NCI-H460 (cell line): Measurements from ENCODE around the gene FITM1. TPM values are rescaled to one million over a fixed set of nuclear protein-coding genes. Genes with fewer than 3 reads are reported as not detected.

Experiments
- DNase-seq: peaks from one replicate; pipeline ENCODE4 v3.0.0-alpha.2; 2016; ENCODE audit warnings: low read depth; ENCODE audit errors: extremely low read depth
- total RNA-seq: library from RNA; depleted of rRNA; stranded (reverse); fragments of >200 nt; shearing (Covaris generic); gene quantifications from 2 replicates; pipeline ENCODE4 v1.2.3, GENCODE V29; 2014

FITM1 gene
- total RNA-seq, 1 experiment from 2014 or later, result 0.45 TPM

- no peak for DNase-seq
Measured at GRCh38 chr14:24137529-24138395, 7.3 kb downstream of the FITM1 start.

- no peak for DNase-seq
Measured at GRCh38 chr14:24138396-24139271, 8.2 kb downstream of the FITM1 start.

DNA sequence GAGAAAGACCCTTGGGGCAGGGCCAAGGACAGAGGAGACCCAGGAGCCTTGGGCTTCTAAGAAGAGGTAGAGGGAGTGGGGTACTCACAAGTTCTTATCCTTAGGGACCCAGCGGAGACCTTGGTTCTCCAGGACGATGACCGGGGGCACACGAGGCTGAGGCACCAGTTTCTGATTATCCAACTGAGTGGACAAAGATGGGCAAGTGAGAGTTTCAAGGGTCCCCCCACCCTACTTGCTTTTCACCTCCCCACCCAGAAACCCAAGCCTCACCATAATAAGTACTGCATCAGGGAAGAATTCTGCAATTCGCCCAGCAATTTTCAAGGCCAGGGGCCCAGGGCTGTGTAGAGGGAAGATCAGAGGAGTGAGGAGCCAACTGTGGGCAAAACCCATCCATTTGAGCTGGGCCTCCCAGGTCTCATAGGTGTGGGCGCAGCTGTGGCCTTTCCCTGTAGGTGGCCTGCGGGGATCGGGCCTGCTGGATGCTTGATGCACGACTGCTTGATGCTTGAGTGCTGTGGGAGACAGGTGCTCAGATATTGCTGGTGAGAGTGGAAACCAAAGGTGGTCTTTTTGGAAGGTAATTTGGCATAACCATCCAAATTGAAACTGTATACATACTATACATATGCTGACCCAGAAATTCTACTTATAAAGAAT is 8.9 kb downstream of the FITM1 start:
- no peak for DNase-seq

DNA sequence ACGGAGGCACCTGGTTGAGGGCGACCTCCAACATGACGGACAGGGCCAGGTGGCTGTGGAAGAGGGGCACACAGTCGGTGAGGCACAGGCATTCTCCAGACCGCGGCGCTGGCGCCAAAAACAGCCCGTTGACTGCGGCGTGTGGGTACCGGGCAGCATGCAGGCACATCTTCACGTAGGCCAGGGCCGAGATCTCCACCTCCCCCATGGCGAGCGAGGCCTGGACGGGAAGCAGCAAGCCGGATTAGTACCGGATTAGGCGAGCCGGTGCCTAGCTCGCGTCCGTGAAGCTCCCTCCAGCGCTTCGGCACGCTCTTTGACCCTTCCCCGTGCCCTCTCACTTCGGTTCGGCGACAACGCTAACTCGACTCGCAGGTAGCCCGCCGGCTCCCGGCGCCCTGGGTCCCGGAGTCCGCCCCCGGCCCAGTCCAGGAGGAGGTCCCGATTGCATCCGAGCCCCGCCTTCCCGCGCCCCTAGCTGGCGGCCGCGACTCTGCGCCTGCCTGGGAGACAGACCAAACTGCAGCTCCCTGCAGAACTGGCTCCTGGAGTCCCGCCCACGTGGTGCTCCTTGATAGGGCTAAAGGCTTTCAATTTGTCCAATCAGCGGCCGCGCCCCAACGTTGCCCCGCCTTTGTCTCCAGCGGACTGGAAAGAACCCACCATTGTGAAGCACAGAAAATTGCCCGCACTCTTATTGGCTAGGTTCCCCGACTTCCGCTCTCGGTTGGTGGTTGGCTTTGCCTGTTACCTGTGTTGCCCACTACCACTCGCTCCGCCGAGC is 10.8 kb downstream of the FITM1 start, which contains the start of gene EMC9:
TSS of gene EMC9 (minus strand) at position 495 of the 784 bp plus-strand sequence. CDS start at position 208, 287 bp downstream.
- peak; percentile 99 for DNase-seq

DNA sequence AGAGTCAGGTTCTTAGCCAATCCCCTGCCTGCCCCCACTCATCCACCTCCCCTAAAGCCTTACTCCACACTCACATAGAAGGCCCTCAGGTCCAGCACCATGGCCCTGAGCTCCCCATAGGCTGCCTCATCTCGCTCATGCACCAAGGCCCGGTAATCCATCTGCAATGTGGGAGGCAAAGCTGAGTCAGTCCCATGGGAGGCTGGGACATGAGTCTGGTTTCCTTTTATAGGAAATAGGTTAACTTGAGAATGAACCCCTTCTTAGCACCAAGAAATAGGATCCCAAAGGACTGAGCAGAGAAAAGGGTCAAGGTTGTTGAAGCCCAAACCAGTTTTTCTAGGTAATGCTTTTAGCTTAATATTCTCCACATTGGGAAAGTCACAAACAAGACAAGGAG is 13.1 kb downstream of the FITM1 start:
- DNase-seq, result no peak

GRCh38 chr14:24144451-24144850 is 14.0 kb downstream of the FITM1 start:
- no peak for DNase-seq

GRCh38 chr14:24145219-24145618 is 14.8 kb downstream of the FITM1 start:
- no peak for DNase-seq

- no peak for DNase-seq
Measured at GRCh38 chr14:24145690-24146452, 15.4 kb downstream of the FITM1 start.

- DNase-seq, result peak; percentile 97
Measured at GRCh38 chr14:24146453-24146977, 16.1 kb downstream of the FITM1 start, which contains the start of gene PSME2. Gene PSME2, minus strand, starts transcription at chr14:24146610. Its CDS starts 29 bp downstream, at chr14:24146581.

DNA sequence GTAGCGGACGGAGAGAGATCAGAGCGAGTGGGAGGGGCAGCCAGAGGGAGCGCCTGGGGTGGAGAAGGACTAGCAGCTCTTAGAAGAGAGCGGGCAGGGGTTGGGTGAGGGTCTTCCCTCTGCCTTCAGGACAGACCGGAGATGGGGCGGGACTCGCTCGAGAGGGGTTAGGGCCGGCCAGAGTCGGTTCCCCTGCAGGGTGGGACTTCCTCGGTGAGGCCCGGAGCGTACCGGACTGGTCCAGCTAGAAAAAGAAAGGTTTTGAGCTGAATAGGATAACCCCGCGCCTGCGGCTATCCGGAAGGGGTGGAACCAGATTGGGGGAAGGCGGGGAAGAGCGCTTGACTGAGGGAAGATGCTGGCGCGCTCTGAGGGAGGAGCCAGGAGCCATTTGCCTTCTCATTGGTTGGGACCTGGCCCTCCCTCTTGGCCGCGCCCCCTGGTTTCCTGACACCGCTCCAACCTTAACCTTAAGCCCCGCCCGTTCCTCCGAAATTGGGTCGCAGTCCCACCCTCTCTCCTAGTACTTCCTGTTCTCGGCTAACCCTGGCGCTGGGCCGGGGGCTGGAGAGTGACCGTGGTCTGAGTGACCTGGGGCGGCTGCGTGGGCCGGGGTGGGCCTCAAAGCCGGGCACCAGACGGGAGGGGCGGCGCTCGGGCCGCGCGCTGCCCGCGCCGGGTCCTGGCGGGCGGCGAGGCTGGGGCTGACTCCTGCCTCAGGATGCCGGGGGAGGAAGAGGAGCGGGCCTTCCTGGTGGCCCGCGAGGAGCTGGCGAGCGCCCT is 16.7 kb downstream of the FITM1 start, which contains the start of gene RNF31:
TSS of gene RNF31 (plus strand) at position 521 of the 783 bp plus-strand sequence. CDS start at position 722, 201 bp downstream.
- DNase-seq, result peak; percentile 98

- DNase-seq, result no peak
Measured at GRCh38 chr14:24147761-24148428, 17.4 kb downstream of the FITM1 start.

DNA sequence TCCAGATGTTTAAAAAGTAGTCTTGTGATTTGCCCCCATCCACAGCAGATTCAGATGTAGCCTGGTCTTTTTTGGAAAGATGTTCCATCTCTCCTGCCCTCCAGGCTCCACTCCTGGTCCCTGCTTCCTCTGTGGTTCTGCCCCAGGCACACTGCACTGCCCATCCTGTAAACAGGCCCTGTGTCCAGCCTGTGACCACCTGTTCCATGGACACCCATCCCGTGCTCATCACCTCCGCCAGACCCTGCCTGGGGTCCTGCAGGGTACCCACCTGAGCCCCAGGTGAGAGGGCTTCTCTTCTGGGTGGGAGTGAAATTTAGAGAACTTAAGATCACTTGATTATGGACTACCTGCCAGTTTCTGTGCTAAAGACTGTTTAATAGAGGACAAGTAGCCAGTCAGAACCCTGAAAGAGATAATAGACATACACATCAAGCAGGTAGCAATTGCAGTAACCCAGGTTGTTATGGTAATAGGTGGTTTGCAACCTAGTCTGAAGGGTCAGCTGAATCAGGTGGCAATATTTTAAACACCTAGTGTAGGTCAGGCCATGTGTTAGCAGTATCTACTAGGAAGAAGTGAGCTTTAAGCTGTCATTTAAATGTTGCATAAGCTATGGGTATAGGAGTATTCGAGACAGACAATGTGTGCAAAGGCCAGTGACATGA is 19.0 kb downstream of the FITM1 start:
- DNase-seq, result no peak

DNA sequence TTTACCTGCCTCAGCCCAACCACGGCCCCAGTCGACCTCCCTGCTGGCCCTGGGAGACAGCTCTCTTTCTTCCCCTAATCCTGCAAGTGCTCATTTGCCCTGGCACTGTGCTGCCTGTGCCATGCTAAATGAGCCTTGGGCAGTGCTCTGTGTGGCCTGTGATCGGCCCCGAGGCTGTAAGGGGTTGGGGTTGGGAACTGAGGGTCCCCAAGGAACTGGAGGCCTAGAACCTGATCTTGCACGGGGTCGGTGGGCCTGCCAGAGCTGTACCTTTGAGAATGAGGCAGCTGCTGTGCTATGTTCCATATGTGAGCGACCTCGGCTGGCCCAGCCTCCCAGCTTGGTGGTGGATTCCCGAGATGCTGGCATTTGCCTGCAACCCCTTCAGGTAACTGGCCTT is 19.6 kb downstream of the FITM1 start:
- DNase-seq, result no peak

GRCh38 chr14:24150567-24150966 is 20.1 kb downstream of the FITM1 start:
- no peak for DNase-seq

DNA sequence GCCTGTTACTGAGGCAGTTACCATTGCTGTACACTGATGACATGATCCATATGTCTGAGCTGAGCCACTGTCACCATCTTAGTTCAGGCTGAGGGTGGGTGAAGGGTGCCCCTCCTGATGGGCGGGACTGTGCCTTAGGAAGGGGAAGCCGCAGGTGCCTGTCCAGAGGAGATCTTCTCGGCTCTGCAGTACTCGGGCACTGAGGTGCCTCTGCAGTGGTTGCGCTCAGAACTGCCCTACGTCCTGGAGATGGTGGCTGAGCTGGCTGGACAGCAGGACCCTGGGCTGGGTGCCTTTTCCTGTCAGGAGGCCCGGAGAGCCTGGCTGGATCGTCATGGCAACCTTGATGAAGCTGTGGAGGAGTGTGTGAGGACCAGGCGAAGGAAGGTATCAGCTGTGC is 20.5 kb downstream of the FITM1 start:
- no peak for DNase-seq

GRCh38 chr14:24151404-24152080 is 21.1 kb downstream of the FITM1 start:
- no peak for DNase-seq
